AG09309 (cell line): ENCODE data around the gene PARD3B.

ENCODE experiments used
- DNase-seq: peaks from one replicate; pipeline ENCODE4 v3.0.0-alpha.2; 2010; ENCODE audit warnings: low read depth
- H3K4me3 ChIP-seq: 2 replicates; pipeline ENCODE4 v1.5.1; 2011; ENCODE audit warnings: mild to moderate bottlenecking, low read depth, low read length, moderate library complexity; ENCODE audit not compliant: control insufficient read depth
- CTCF ChIP-seq: IDR thresholded peaks from 2 replicates; pipeline ENCODE4 v1.5.1; 2011; ENCODE audit warnings: mild to moderate bottlenecking, low read depth, low read length, inconsistent platforms; ENCODE audit not compliant: insufficient read depth, control insufficient read depth; ENCODE audit errors: missing control alignments

Gene PARD3B

DNA sequence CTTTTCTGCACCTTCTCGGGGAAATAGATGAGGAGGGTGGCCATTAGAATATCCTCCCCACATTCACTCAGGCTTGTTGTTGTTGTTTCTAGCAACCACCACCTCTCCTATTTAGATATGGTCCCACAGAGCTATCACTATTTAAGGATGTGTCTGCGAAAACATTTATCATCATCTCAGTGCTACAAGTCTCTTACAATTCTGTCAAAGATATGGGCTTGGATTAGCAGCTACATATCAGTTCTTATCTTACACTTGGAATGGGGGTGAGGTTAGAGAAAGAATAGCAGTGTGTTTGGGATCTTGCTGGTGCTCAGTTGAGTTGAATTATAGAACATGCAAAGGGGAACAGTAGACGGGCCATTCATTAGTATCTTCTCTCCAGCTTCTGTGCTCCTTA is 546.1 kb downstream of the PARD3B start:
- TF ChIP-seq CTCF: no peak
- no peak for DNase-seq
- no peak overlapping the region for H3K4me3 ChIP-seq

DNA sequence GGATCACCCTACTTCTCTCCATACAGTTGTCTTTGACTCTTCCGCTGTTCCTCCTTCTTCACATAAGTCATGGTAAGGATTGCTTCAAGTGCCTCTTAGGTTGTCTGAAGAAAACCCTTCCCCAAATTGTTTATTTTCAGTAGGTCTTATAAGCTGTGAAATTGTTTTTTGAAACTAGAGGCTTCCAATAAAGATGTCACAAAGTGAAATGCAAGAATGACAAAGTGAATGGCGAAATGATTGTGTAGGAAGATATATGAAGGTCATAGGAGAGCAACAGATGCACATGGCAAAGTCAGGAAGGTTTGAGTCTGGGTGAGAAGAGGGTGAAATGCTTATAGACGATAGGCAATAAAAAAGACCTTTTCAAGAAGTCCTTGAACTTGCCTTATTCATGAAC is 548.8 kb downstream of the PARD3B start:
- no peak overlapping the region for H3K4me3 ChIP-seq
- no peak for DNase-seq
- TF ChIP-seq CTCF: no peak

DNA sequence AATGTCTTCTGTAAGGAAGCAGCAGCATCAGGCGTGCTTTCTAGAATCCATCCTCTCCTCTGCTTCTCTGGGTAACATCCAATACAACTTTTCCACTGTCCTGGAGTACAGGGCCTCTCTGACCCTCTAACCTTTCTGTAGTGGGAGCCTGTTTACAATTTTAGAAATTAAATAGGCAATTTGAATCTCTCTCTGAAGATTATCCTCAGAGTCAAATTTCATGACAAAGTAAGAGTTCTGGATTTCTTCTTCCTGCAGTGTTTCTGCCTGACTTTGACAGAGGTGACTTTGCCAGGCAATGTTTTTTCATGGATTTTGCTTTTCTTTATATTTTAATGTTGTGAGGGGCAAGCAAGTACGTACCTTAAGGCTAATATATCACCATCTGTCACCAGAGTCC is 558.4 kb downstream of the PARD3B start:
- no peak for DNase-seq
- no peak for TF ChIP-seq CTCF
- no peak overlapping the region for H3K4me3 ChIP-seq

- H3K4me3 ChIP-seq: no peak overlapping the region
- no peak for DNase-seq
- no peak for TF ChIP-seq CTCF
Measured at GRCh38 chr2:205107810-205108209, 562.5 kb downstream of the PARD3B start.

GRCh38 chr2:205115511-205115910 is 570.2 kb downstream of the PARD3B start:
- TF ChIP-seq CTCF: no peak
- H3K4me3 ChIP-seq: no peak overlapping the region

GRCh38 chr2:205117125-205117524 is 571.9 kb downstream of the PARD3B start:
- TF ChIP-seq CTCF: no peak
- H3K4me3 ChIP-seq: no peak overlapping the region
- DNase-seq: no peak

More at GRCh38 chr2:205115511-205115910, 570.2 kb downstream of the PARD3B start:
- DNase-seq: no peak

DNA sequence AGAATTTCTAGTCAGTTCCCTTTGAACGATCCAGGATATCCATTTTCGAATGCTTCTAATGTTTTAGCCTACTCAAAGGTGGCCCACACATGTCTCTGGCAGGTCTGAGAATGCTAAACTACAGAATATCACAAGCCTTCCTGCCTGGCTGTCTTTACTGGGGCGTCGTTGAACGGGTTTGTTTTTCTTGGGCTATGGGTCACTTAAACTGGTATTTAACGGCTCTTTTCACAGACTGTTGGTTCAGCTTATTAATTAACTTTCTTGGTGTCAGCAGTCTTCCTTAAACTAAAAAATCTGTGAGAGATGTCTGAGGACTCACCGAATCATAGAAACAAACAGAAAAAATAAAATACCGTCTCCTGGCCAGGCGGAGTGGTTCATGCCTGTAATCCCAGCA is 573.9 kb downstream of the PARD3B start:
- no peak for DNase-seq
- no peak for TF ChIP-seq CTCF
- no peak overlapping the region for H3K4me3 ChIP-seq
